Measurements from ENCODE around the gene NOSIP. TPM values are rescaled to one million over a fixed set of nuclear protein-coding genes. Genes with fewer than 3 reads are reported as not detected.

The NOSIP gene
- polyA plus RNA-seq, 3 donors: 61.0 to 95.7 (median 77.8) TPM

- no peak overlapping the region for H3K27ac ChIP-seq (ENCODE audit: low read depth, low read length)
- WGBS, 3 donors: 96% methylated on average over 40 to 65 of the region's 65 CpGs
These were observed 16.8 kb upstream of the NOSIP start for GRCh38 chr19:49596954-49597702.

- WGBS, 3 donors: 89 to 93% (median 91%) methylated on average over 12 to 15 of the region's 15 CpGs
- no peak overlapping the region for H3K27ac ChIP-seq (ENCODE audit: low read depth, low read length)
These were observed 16.1 kb upstream of the NOSIP start for GRCh38 chr19:49596407-49596806.

- H3K27ac ChIP-seq (ENCODE audit: low read depth, low read length): no peak overlapping the region
These were observed 15.6 kb upstream of the NOSIP start for GRCh38 chr19:49595819-49596404.

GRCh38 chr19:49594993-49595818 is 14.8 kb upstream of the NOSIP start:
- WGBS, 3 donors: 91 to 95% (median 91%) methylated on average over 30 to 35 of the region's 35 CpGs

More at GRCh38 chr19:49595819-49596404, 15.6 kb upstream of the NOSIP start:
- 87 to 95% (median 90%) methylated on average over 29 to 32 of the region's 32 CpGs for WGBS, 3 donors

GRCh38 chr19:49594157-49594992 is 14.0 kb upstream of the NOSIP start:
- no peak overlapping the region for H3K27ac ChIP-seq (ENCODE audit: low read depth, low read length)
- 91 to 93% (median 92%) methylated on average over 35 of the region's 35 CpGs for WGBS, 3 donors

More at GRCh38 chr19:49594993-49595818, 14.8 kb upstream of the NOSIP start:
- H3K27ac ChIP-seq (ENCODE audit: low read depth, low read length): no peak overlapping the region

GRCh38 chr19:49593233-49594113 is 13.1 kb upstream of the NOSIP start:
- no peak overlapping the region for H3K27ac ChIP-seq (ENCODE audit: low read depth, low read length)
- 8 to 10% (median 8%) methylated on average over 27 of the region's 27 CpGs for WGBS, 3 donors

GRCh38 chr19:49592486-49593232 is 12.3 kb upstream of the NOSIP start:
- 5 to 6% (median 6%) methylated on average over 28 of the region's 28 CpGs for WGBS, 3 donors
- H3K27ac ChIP-seq (ENCODE audit: low read depth, low read length): no peak overlapping the region

GRCh38 chr19:49591731-49592485 is 11.6 kb upstream of the NOSIP start:
- no peak overlapping the region for H3K27ac ChIP-seq (ENCODE audit: low read depth, low read length)
- 0 to 1% (median 0%) methylated on average over 47 to 51 of the region's 51 CpGs for WGBS, 3 donors

- H3K27ac ChIP-seq (ENCODE audit: low read depth, low read length): peak within 1 kb of the TSS; percentile 76
- 0 to 1% (median 0%) methylated on average over 22 to 60 of the region's 66 CpGs for whole genome bisulfite sequencing, 3 donors
These were observed 10.8 kb upstream of the NOSIP start, which contains the start of gene PRR12 for GRCh38 chr19:49590971-49591730. Gene PRR12 (plus strand): TSS chr19:49591182. CDS start chr19:49591655, 473 bp downstream.

GRCh38 chr19:49590071-49590970 is 10.0 kb upstream of the NOSIP start:
- WGBS, 3 donors: 0 to 1% (median 0%) methylated on average over 55 to 58 of the region's 58 CpGs
- H3K27ac ChIP-seq (ENCODE audit: low read depth, low read length): peak overlapping the region; percentile 76

GRCh38 chr19:49589502-49589905 is 9.1 kb upstream of the NOSIP start:
- H3K27ac ChIP-seq (ENCODE audit: low read depth, low read length): no peak overlapping the region
- 45 to 68% (median 60%) methylated on average over 5 of the region's 5 CpGs for WGBS, 3 donors

GRCh38 chr19:49588365-49589122 is 8.2 kb upstream of the NOSIP start:
- no peak overlapping the region for H3K27ac ChIP-seq (ENCODE audit: low read depth, low read length)
- 75 to 82% (median 76%) methylated on average over 18 of the region's 18 CpGs for WGBS, 3 donors

GRCh38 chr19:49587227-49587626 is 6.9 kb upstream of the NOSIP start:
- no peak overlapping the region for H3K27ac ChIP-seq (ENCODE audit: low read depth, low read length)
- 87 to 95% (median 90%) methylated on average over 8 of the region's 8 CpGs for WGBS, 3 donors

- WGBS, 3 donors: 64 to 70% (median 68%) methylated on average over 8 of the region's 8 CpGs
- no peak overlapping the region for H3K27ac ChIP-seq (ENCODE audit: low read depth, low read length)
These were observed 4.7 kb upstream of the NOSIP start for GRCh38 chr19:49585023-49585422.
